DND-41 (cell line): Measurements from ENCODE around the gene DEPP1.

ENCODE experiments used
- ATAC-seq: fragments of 200-7000 bp; cut with Tn5 transposase; 3 replicates; pipeline ENCODE4 v1.9.1; 2021; ENCODE audit warnings: low read depth; ENCODE audit not compliant: insufficient read depth
- DNase-seq: peaks from one replicate; pipeline ENCODE4 v3.0.0-alpha.2; 2020
- H2AFZ ChIP-seq: 2 replicates; pipeline ENCODE4 v1.6.0; 2012; ENCODE audit warnings: low read depth, low read length
- H3K27ac ChIP-seq: 2 replicates; pipeline ENCODE4 v1.5.1; 2012; ENCODE audit warnings: low read length, inconsistent platforms
- H3K27me3 ChIP-seq: fragments of 200-600 bp; sonication (generic); 2 replicates; pipeline ENCODE4 v1.6.0; 2012; ENCODE audit warnings: low read length, mild to moderate bottlenecking, inconsistent platforms; ENCODE audit not compliant: insufficient read depth, poor library complexity
- H3K36me3 ChIP-seq: 2 replicates; pipeline ENCODE4 v1.5.1; 2012; ENCODE audit warnings: low read length, inconsistent platforms; ENCODE audit not compliant: insufficient read depth
- H3K4me1 ChIP-seq: 2 replicates; pipeline ENCODE4 v1.5.1; 2012; ENCODE audit warnings: mild to moderate bottlenecking, low read length; ENCODE audit not compliant: insufficient read depth
- H3K4me2 ChIP-seq: 2 replicates; pipeline ENCODE4 v1.6.0; 2012; ENCODE audit warnings: mild to moderate bottlenecking, moderate library complexity, low read length, inconsistent platforms; ENCODE audit not compliant: insufficient read depth
- H3K4me3 ChIP-seq, 2 experiments: fragments of 200-600 bp in 1 of 2; shearing (Covaris generic) in 1 of 2; 2 replicates each; pipeline ENCODE4 v1.5.1; 2012 to 2016; ENCODE audit warnings: inconsistent platforms in 2 of 2, low read length in 2 of 2, mild to moderate bottlenecking in 2 of 2, low read depth in 1 of 2, moderate library complexity in 1 of 2
- H3K79me2 ChIP-seq: 2 replicates; pipeline ENCODE4 v1.6.0; 2012; ENCODE audit warnings: low read length, inconsistent platforms; ENCODE audit not compliant: insufficient read depth
- H3K9ac ChIP-seq: 2 replicates; pipeline ENCODE4 v1.6.0; 2012; ENCODE audit warnings: low read depth, mild to moderate bottlenecking, inconsistent platforms, low read length, moderate library complexity
- H3K9me3 ChIP-seq: 2 replicates; pipeline ENCODE4 v1.5.1; 2012; ENCODE audit warnings: low read length, moderate library complexity, mild to moderate bottlenecking, inconsistent platforms; ENCODE audit not compliant: insufficient read depth, severe bottlenecking
- H4K20me1 ChIP-seq: 2 replicates; pipeline ENCODE4 v1.6.0; 2012; ENCODE audit warnings: low read length; ENCODE audit not compliant: insufficient read depth
- EZH2 ChIP-seq: IDR thresholded peaks from 3 replicates; pipeline ENCODE4 v1.6.1; 2012; ENCODE audit warnings: borderline replicate concordance, low read depth, mild to moderate bottlenecking, moderate library complexity, low read length, inconsistent platforms; ENCODE audit not compliant: severe bottlenecking
- TF ChIP-seq, protein P1 (sequence below): IDR thresholded peaks from 2 replicates; pipeline ENCODE4 v1.5.1; 2012; ENCODE audit warnings: borderline replicate concordance, low read length, moderate library complexity, mild to moderate bottlenecking; ENCODE audit not compliant: poor library complexity, severe bottlenecking; ENCODE audit errors: extremely low read depth

Gene DEPP1

DNA sequence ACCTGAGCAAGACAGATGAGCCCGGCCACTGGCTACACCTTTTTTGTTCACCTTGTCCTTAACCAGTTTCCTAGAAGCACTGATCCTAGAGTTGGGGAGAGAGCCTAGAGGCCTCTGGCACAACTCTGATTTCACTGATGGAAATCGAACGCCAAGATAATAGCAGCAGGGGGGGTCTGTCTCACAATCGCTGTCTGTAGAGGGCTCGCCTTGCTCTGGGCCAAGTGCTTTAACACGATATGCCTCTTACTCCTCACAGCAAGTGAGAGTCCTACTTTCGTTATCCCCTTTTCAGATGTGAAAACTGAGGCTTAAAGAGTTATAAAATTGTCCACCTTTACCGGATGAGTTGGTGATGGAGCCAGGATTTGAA lies 18.5 kb downstream of the DEPP1 start:
- TF ChIP-seq EZH2 = no peak
- TF ChIP-seq, protein P1, sequence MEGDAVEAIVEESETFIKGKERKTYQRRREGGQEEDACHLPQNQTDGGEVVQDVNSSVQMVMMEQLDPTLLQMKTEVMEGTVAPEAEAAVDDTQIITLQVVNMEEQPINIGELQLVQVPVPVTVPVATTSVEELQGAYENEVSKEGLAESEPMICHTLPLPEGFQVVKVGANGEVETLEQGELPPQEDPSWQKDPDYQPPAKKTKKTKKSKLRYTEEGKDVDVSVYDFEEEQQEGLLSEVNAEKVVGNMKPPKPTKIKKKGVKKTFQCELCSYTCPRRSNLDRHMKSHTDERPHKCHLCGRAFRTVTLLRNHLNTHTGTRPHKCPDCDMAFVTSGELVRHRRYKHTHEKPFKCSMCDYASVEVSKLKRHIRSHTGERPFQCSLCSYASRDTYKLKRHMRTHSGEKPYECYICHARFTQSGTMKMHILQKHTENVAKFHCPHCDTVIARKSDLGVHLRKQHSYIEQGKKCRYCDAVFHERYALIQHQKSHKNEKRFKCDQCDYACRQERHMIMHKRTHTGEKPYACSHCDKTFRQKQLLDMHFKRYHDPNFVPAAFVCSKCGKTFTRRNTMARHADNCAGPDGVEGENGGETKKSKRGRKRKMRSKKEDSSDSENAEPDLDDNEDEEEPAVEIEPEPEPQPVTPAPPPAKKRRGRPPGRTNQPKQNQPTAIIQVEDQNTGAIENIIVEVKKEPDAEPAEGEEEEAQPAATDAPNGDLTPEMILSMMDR = no peak
- H4K20me1 ChIP-seq = no peaks in the 10 kb centered on the region
- H3K9me3 ChIP-seq = no peaks in the 10 kb centered on the region
- peaks cover 31% of the 10 kb centered on the region for H3K4me1 ChIP-seq
- no peak overlapping the region for H3K27ac ChIP-seq
- H3K9ac ChIP-seq = peak overlapping the region; percentile 87; the same call in 1 of the 2 replicates
- H3K79me2 ChIP-seq = peaks cover 10% of the 10 kb centered on the region; the same call in 1 of the 2 replicates
- peak overlapping the region; percentile 24 to 90; a peak in 3 of 4 replicates for H3K4me3 ChIP-seq
- H2AFZ ChIP-seq = peak overlapping the region; percentile 63
- H3K36me3 ChIP-seq = peaks cover 4% of the 10 kb centered on the region; the same call in 1 of the 2 replicates
- H3K4me2 ChIP-seq = peak overlapping the region; percentile 86
- no peak for DNase-seq
- no peak for ATAC-seq
- H3K27me3 ChIP-seq = no peaks in the 10 kb centered on the region

DNA sequence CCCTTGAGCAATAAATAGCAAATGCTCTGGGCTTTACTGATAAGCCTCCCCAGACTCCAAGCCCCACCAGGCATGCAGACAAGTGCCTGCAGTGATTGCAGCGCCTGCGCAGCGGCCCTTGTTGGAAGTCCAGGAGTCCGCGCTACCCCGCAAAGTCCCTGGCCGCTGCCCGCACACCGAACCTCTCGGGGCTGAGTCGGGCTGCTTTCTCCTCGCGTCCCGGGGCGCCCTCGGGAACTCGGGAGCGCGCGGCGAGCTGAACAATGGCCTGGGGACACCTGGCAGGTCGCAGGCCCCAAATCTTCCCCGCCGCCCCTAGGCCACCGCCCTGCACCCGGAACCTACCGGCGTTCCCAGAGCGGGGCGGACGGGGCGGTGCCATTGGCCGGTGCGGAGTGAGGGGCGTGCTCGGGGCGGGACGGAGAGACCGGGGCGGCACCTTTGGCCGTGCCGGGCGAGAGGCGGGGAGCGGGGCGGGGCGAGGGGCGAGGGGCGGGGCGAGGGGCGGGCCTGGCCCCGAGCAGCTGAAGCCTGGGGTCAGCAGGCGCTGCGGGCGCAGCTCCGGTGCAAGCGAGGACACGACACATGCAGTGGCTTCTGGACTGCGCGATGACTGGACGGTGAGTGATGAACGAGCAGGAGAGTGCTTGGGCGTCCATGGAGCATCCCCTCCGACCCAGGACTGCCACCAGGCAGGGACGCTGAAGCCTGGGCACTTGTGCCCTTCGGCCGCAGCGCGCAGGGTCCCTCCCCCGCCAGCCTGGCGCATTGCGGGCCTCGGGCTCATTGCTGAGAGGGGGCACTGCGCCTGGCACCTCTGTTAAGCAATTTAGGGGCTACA lies 19.1 kb downstream of the DEPP1 start, which contains the start of gene RASSF4:
TSS of gene RASSF4 (plus strand) at position 556 of the 841 bp plus-strand sequence. CDS start 10,401 bp downstream, outside the sequence.
- no peak for TF ChIP-seq EZH2
- TF ChIP-seq, protein P1 = no peak
- H3K9ac ChIP-seq = peak within 1 kb of the TSS; percentile 87
- H2AFZ ChIP-seq = peak within 1 kb of the TSS; percentile 92
- H3K27me3 ChIP-seq = no peaks in the 10 kb centered on the region
- peak; percentile 100 for ATAC-seq
- peak; percentile 93 for DNase-seq
- H3K79me2 ChIP-seq = peaks cover 10% of the 10 kb centered on the region; the same call in 1 of the 2 replicates
- peak within 1 kb of the TSS; percentile 86 for H3K4me2 ChIP-seq
- peak within 1 kb of the TSS; percentile 87 to 90 for H3K4me3 ChIP-seq
- H3K4me1 ChIP-seq = peaks cover 31% of the 10 kb centered on the region
- peak within 1 kb of the TSS; percentile 76 for H3K27ac ChIP-seq
- no peaks in the 10 kb centered on the region for H3K9me3 ChIP-seq
- peaks cover 4% of the 10 kb centered on the region; the same call in 1 of the 2 replicates for H3K36me3 ChIP-seq
- no peaks in the 10 kb centered on the region for H4K20me1 ChIP-seq

DNA sequence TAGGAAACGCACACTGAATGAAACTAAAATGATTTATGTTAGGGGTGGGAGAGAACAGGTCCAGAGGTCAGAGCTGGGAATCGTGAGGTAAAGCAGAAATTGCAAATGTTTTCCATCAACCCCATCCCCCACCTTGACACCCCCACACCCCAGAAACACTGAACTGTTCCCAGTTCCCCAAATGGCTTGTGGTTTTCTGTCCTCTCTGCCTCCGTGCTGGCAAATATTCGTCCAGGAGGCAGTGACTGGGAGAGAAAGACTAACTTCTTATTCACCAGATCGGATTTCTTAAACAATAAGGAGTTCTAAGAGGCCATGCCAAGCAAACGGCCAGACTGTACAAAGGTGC lies 19.7 kb downstream of the DEPP1 start:
- Histone ChIP-seq H4K20me1 (no peaks in the 10 kb centered on the region), H3K27me3 (no peaks in the 10 kb centered on the region), H2AFZ (peak overlapping the region; percentile 92), H3K9ac (peak overlapping the region; percentile 87), H3K9me3 (no peaks in the 10 kb centered on the region), H3K4me1 (peaks cover 31% of the 10 kb centered on the region), H3K79me2 (peaks cover 10% of the 10 kb centered on the region; the same call in 1 of the 2 replicates), H3K4me2 (peak overlapping the region; percentile 86), H3K4me3 (peak overlapping the region; percentile 87 to 90), H3K36me3 (peaks cover 8% of the 10 kb centered on the region; the same call in 1 of the 2 replicates), H3K27ac (peak overlapping the region; percentile 76)
- ATAC-seq = no peak
- TF ChIP-seq, protein P1 = no peak
- no peak for TF ChIP-seq EZH2
- DNase-seq = no peak
